Right atrium auricular region (tissue), 2 donors: ENCODE results near the gene C17orf107. TPM values are rescaled to one million over a fixed set of nuclear protein-coding genes. Genes with fewer than 3 reads are reported as not detected.

Experiments used
- DNase-seq: peaks from one replicate; pipeline ENCODE4 v3.0.0-alpha.2; 2019; ENCODE audit warnings: low spot score
- H3K27ac ChIP-seq, 2 donors: fragments of 200-600 bp; sonication (generic); 1 replicate in 1 of 2; 2 replicates in 1 of 2; pipeline ENCODE4 v1.5.1; 2016 to 2019
- H3K27me3 ChIP-seq, 2 donors: fragments of 200-600 bp; sonication (generic); one replicate each; pipeline versions ENCODE4 v1.5.1 to v1.6.0; 2017 to 2019
- H3K36me3 ChIP-seq: fragments of 200-600 bp; sonication (generic); one replicate; pipeline ENCODE4 v1.5.1; 2016
- H3K4me1 ChIP-seq, 2 donors: fragments of 200-600 bp; sonication (generic); one replicate each; pipeline versions ENCODE4 v1.5.1 to v1.6.0; 2017 to 2019
- H3K4me3 ChIP-seq, 2 donors: fragments of 200-600 bp; sonication (generic); 1 replicate in 1 of 2; 2 replicates in 1 of 2; pipeline ENCODE4 v1.5.1; 2017 to 2019; ENCODE audit warnings: mild to moderate bottlenecking in 1 of 2, moderate library complexity in 1 of 2
- H3K9me3 ChIP-seq, 2 donors: fragments of 200-600 bp; sonication (generic); one replicate each; pipeline ENCODE4 v1.5.1; 2019
- total RNA-seq, 2 donors: library from RNA; depleted of rRNA; stranded (reverse); fragments of >200 nt; gene quantifications; one replicate each; pipeline ENCODE4 v1.1.0, GENCODE V29; 2016
- TF ChIP-seq, protein P1 (sequence below), 2 donors: fragments of 200-600 bp; sonication (generic); IDR thresholded peaks; one replicate each; pipeline ENCODE4 v1.5.1; 2019; ENCODE audit warnings: antibody characterized with exemption in 2 of 2

The C17orf107 gene
- total RNA-seq, 2 donors from 2014 or later = 1.7 to 4.2 TPM

DNA sequence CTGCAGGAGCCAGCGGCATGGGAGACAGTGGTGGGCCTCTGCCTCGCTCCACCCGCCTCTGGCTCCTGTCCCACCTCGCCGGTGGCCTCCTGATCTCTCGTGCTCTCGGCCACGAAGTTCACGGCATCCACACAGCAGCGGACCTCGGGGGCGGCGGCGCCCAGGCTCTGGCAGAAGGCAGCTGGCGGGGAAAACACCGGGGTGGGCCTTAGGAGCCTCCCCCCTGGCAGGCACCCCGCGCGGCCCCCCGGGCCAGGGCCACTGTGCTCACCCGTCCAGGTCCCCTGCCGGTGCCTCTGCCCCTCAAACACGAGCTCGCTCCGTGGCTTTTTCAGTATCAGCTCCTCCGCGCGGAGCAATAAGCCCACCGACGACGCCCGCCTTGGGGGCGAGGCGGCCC, 409 bp upstream of the C17orf107 start:
- Histone ChIP-seq H3K4me1 (peaks cover 0 to 54% of the 10 kb centered on the region in 2 donors), H3K36me3 (peaks cover 38% of the 10 kb centered on the region), H3K27me3 (no peaks in the 10 kb centered on the region), H3K4me3 (peak overlapping the region; percentile 42 to 53), H3K27ac (peak overlapping the region; percentile 46 to 82), H3K9me3 (no peaks in the 10 kb centered on the region)
- no peak for DNase-seq
- TF ChIP-seq, protein P1, sequence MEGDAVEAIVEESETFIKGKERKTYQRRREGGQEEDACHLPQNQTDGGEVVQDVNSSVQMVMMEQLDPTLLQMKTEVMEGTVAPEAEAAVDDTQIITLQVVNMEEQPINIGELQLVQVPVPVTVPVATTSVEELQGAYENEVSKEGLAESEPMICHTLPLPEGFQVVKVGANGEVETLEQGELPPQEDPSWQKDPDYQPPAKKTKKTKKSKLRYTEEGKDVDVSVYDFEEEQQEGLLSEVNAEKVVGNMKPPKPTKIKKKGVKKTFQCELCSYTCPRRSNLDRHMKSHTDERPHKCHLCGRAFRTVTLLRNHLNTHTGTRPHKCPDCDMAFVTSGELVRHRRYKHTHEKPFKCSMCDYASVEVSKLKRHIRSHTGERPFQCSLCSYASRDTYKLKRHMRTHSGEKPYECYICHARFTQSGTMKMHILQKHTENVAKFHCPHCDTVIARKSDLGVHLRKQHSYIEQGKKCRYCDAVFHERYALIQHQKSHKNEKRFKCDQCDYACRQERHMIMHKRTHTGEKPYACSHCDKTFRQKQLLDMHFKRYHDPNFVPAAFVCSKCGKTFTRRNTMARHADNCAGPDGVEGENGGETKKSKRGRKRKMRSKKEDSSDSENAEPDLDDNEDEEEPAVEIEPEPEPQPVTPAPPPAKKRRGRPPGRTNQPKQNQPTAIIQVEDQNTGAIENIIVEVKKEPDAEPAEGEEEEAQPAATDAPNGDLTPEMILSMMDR (IDR thresholded peaks at IDR 0.05) = no peak

DNA sequence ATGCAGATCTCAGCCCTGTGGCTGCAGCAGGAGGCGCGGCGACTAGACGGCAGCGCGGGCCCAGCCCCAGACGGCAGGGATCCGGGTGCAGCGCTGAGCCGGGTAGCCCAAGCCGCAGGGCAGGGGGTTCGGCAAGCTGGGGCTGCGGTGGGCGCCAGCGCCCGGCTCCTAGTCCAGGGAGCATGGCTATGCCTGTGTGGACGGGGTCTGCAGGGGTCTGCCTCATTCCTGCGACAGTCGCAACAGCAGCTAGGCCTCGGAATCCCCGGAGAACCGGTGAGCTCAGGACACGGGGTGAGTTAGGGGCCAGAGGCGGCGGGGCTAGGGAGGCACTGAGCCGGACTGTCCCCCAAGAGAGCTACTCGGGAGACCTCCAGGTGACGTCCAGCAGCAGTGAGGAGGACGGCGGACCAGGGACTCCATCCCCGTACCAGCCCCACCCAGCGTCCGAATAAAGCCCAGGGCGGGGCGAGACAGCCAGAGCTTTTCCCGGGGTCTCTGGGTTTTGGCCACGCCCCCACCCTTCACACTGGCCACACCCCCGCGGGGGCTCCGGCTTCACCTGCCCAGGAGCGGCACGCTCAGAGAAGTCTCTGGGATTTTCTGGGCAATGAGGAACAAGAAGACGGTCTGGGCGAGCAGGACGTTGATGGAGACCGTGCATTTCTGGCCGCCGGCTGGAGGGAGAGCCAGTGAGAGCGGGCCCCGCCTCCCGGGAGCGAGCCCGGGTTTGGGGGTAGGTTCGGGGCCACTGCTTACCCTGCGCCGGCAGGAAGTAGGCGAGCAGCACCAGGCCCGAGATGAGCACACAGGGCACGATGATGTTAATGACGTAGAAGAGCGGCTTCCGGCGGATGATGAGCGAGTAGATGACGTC, 1.1 kb downstream of the C17orf107 start:
- peaks cover 23% of the 10 kb centered on the region for H3K36me3 ChIP-seq
- H3K9me3 ChIP-seq = no peaks in the 10 kb centered on the region
- H3K4me3 ChIP-seq = peak overlapping the region; percentile 42 to 53
- peaks cover 0 to 54% of the 10 kb centered on the region in 2 donors for H3K4me1 ChIP-seq
- H3K27ac ChIP-seq = peak overlapping the region; percentile 82 to 89
- TF ChIP-seq, protein P1 (IDR thresholded peaks at IDR 0.05) = no peak
- no peaks in the 10 kb centered on the region for H3K27me3 ChIP-seq
- DNase-seq = no peak

DNA sequence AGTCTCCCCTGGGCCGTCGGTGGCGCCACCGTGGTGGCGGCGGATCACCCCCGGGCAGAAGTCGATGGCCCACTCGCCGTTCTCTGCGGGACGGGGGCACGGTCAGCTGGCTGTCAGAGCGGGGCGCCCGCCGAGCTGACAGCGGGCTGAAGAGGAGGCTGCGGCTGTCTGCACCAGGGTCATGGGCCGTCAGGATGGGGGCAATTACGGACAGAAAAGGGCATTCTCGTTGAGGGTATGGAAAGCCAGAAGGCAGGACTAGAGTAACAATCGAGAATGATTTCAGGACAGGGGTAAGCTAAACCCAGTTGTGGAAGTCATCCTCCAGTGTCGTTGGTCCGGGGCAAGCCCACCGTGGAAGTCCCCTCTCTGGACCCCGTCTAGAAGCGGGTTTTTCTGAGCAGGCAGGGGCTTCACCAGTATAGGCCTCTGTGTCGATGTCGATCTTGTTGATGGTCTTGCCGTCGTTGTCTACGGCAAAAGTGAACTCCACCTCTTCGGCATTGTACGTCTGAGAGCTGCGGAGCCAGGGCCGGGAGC, 1.8 kb downstream of the C17orf107 start:
- H3K4me3 ChIP-seq = peak overlapping the region; percentile 26 to 53
- TF ChIP-seq, protein P1 (IDR thresholded peaks at IDR 0.05) = no peak
- H3K27ac ChIP-seq = peak overlapping the region; percentile 82 to 89
- peaks cover 16% of the 10 kb centered on the region for H3K36me3 ChIP-seq
- no peaks in the 10 kb centered on the region for H3K27me3 ChIP-seq
- H3K4me1 ChIP-seq = peaks cover 0 to 54% of the 10 kb centered on the region in 2 donors
- no peaks in the 10 kb centered on the region for H3K9me3 ChIP-seq
- DNase-seq = no peak

DNA sequence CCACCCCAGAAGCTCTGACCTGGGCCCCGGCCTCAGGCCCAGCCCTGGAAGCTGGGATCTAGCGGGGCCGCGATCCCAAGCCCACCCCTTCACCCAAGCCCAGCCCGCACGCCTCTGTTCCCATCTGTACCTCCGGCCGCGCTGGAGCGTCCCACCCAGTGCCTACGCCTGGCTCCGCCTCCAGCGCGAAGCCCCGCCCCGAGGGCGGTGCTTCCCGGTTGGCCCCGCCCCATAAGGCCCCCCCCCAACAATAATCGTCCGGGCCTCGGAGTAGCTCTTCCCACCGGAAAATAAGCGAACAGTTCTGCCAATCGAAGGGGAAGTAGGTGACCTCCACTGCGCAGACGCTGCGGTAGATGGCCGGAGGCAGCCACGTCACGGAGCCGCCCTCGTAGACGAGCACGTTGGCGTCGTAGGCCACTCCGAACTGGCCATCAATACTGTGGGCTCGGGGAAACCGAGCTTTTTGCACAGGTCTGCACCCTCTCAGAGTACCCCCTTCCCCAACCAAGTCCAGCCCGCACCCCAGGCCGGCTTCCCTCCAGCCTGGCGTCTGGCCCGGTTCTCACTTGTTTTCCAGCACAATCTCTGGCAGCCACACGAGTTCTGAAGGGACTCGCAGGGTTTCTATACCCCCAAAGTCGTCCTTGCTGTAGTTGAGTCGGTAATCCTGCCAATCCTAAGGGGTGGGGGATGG, 2.5 kb downstream of the C17orf107 start:
- Histone ChIP-seq H3K4me3 (peak overlapping the region; percentile 26 to 53), H3K27ac (peak overlapping the region; percentile 82 to 89), H3K36me3 (peaks cover 10% of the 10 kb centered on the region), H3K4me1 (peaks cover 0 to 54% of the 10 kb centered on the region in 2 donors), H3K27me3 (no peaks in the 10 kb centered on the region), H3K9me3 (no peaks in the 10 kb centered on the region)
- no peak for DNase-seq
- TF ChIP-seq, protein P1 (IDR thresholded peaks at IDR 0.05) = no peak

DNA sequence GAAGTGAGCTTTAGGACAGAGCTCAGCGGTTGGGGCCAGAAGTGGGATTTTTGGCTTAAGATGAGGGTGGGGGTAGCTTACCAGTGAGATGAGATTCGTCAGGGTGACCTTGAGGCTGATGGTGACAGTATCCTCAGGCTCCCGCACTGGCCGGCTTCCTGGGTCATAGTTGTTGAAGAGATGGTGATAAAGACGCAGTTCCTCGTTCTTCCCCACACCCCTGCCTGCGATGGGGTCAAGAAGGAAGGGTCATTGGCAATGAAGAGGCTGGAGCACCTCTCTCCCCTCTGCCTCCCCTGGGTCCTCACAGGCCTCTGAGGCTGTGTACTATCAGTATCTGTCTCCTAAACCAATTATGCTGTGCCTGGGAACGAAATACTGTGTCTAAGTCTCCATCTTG, 3.2 kb downstream of the C17orf107 start:
- Histone ChIP-seq H3K36me3 (peaks cover 8% of the 10 kb centered on the region), H3K27me3 (no peaks in the 10 kb centered on the region), H3K9me3 (no peaks in the 10 kb centered on the region), H3K4me3 (peak overlapping the region; percentile 26 to 53), H3K4me1 (peaks cover 0 to 54% of the 10 kb centered on the region in 2 donors), H3K27ac (peak overlapping the region; percentile 82 to 89)
- TF ChIP-seq, protein P1 (IDR thresholded peaks at IDR 0.05) = no peak
- DNase-seq = no peak
